Smooth muscle cell (in vitro differentiated cells): ENCODE data around the gene CCDC187. TPM values are rescaled to one million over a fixed set of nuclear protein-coding genes. Genes with fewer than 3 reads are reported as not detected.

ENCODE experiments used
- DNase-seq: peaks from one replicate; lab custom pipeline; 2025; ENCODE audit not compliant: unreplicated experiment; lab: John Stamatoyannopoulos, UW
- H2AFZ ChIP-seq: fragments of 200-600 bp; sonication (generic); 2 replicates; pipeline ENCODE4 v1.6.0; 2016; ENCODE audit warnings: antibody characterized with exemption, low read depth, mild to moderate bottlenecking
- H3F3A ChIP-seq: fragments of 200-600 bp; sonication (generic); 2 replicates; pipeline ENCODE4 v1.6.0; 2017; ENCODE audit warnings: antibody characterized with exemption, low read depth
- H3K27ac ChIP-seq: fragments of 200-600 bp; sonication (generic); 2 replicates; pipeline ENCODE4 v1.5.1; 2016; ENCODE audit warnings: low read depth, mild to moderate bottlenecking
- H3K27me3 ChIP-seq: fragments of 200-600 bp; sonication (generic); 2 replicates; pipeline ENCODE4 v1.6.1; 2016; ENCODE audit warnings: low read depth, mild to moderate bottlenecking
- H3K36me3 ChIP-seq: fragments of 200-600 bp; sonication (generic); 2 replicates; pipeline ENCODE4 v1.5.1; 2016; ENCODE audit warnings: low read depth
- H3K4me1 ChIP-seq: fragments of 200-600 bp; sonication (generic); 2 replicates; pipeline ENCODE4 v1.5.1; 2016; ENCODE audit warnings: low read depth
- H3K4me2 ChIP-seq: fragments of 200-600 bp; sonication (generic); 2 replicates; pipeline ENCODE4 v1.6.0; 2016; ENCODE audit warnings: mild to moderate bottlenecking
- H3K4me3 ChIP-seq: fragments of 200-600 bp; sonication (generic); 2 replicates; pipeline ENCODE4 v1.5.1; 2016; ENCODE audit warnings: mild to moderate bottlenecking
- H3K79me2 ChIP-seq: fragments of 200-600 bp; sonication (generic); 2 replicates; pipeline ENCODE4 v1.6.0; 2016; ENCODE audit warnings: low read depth, mild to moderate bottlenecking
- H3K9ac ChIP-seq: fragments of 200-600 bp; sonication (generic); 2 replicates; pipeline ENCODE4 v1.6.0; 2016; ENCODE audit warnings: low read depth
- H3K9me3 ChIP-seq: fragments of 200-600 bp; sonication (generic); replicated peaks from 2 replicates; pipeline ENCODE4 v1.5.1; 2016; ENCODE audit warnings: low read depth
- H4K20me1 ChIP-seq: fragments of 200-600 bp; sonication (generic); 2 replicates; pipeline ENCODE4 v1.6.0; 2016; ENCODE audit warnings: low read depth
- CTCF ChIP-seq: fragments of 200-600 bp; sonication (generic); IDR thresholded peaks from 2 replicates; pipeline ENCODE4 v1.5.1; 2017; ENCODE audit warnings: borderline replicate concordance, mild to moderate bottlenecking, antibody characterized with exemption; ENCODE audit not compliant: insufficient read depth, poor library complexity, severe bottlenecking
- WGBS: methylation state at CpG from one replicate; pipeline ENCODE4 v1.1.7; 2016; ENCODE audit warnings: low lambda C conversion rate; 5-methylcytosine and 5-hydroxymethylcytosine counted together
- polyA plus RNA-seq: library from polyadenylated mRNA; unstranded; fragments of >200 nt; fragmentation: Nextera tagmentation; extraction: Ambion mirVana; gene quantifications from 2 replicates; pipeline ENCODE4 v1.2.1, GENCODE V29; 2016
- total RNA-seq: library from RNA; depleted of rRNA; stranded (reverse); fragments of >200 nt; gene quantifications from 2 replicates; pipeline ENCODE4 v1.2.3, GENCODE V29; 2014

The CCDC187 gene
- total and polyA plus RNA-seq, 2 experiments from 2014 or later: 0.10 TPM; not detected in 1

DNA sequence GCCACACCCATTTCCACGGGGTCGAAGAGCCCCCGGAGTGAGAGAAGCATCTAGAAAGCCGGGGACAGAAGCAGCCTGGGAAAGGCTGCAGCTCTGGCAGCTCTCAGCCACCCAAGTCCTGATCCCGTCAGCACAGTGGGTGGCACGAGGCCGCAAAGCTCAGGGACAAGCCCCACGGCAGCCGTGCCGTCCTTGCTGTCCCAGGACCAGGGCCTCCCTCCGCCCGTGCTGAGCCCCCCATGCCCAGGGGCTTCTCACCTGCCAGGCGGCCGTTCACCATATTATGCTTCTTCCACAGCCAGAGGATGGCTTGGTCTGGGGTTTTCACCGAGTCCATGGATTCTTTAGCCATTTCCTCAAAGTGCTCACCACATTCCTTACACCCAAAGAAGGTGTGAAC, 92.9 kb downstream of the CCDC187 start:
- Histone ChIP-seq H3K79me2 (no peaks in the 10 kb centered on the region), H3K9ac (no peak overlapping the region), H2AFZ (no peak overlapping the region), H3K4me2 (no peak overlapping the region), H3K4me3 (no peak overlapping the region), H3K9me3 (no peaks in the 10 kb centered on the region), H3K36me3 (no peaks in the 10 kb centered on the region), H3F3A (no peaks in the 10 kb centered on the region), H4K20me1 (peaks cover 14% of the 10 kb centered on the region), H3K4me1 (no peaks in the 10 kb centered on the region), H3K27ac (no peak overlapping the region), H3K27me3 (no peaks in the 10 kb centered on the region)
- DNase-seq: no peak
- no peak for TF ChIP-seq CTCF
- 96% methylated on average over 15 of the region's 15 CpGs for WGBS

- WGBS: 96% methylated on average over 16 of the region's 16 CpGs
- Histone ChIP-seq H4K20me1 (peaks cover 21% of the 10 kb centered on the region), H3F3A (no peaks in the 10 kb centered on the region), H3K27me3 (peaks cover 4% of the 10 kb centered on the region), H2AFZ (no peak overlapping the region), H3K9me3 (no peaks in the 10 kb centered on the region), H3K79me2 (no peaks in the 10 kb centered on the region), H3K4me3 (no peak overlapping the region), H3K27ac (no peak overlapping the region), H3K4me1 (no peaks in the 10 kb centered on the region), H3K4me2 (no peak overlapping the region), H3K36me3 (no peaks in the 10 kb centered on the region), H3K9ac (no peak overlapping the region)
- DNase-seq: no peak
- no peak for TF ChIP-seq CTCF
These were observed 93.6 kb downstream of the CCDC187 start for GRCh38 chr9:136210276-136210675.

DNA sequence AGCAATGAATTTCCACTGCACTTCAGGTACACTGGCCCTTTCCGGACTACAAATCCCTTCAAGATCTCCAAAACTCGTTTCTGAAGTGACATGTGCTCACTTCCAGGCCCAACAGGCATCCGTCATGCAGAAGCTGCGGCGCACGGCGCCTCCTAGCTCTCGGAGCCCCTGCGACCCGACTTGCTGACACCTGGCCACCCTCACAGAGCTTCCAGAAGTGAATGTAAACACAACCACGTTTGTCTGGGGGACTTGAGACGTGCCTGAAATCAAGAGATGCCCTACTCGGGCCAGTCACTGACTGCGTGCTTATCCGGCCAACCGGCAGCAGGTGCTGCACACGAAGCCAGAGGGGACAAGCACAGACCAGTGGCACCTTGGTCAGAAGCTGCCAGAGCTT, 94.1 kb downstream of the CCDC187 start:
- no peaks in the 10 kb centered on the region for H3K79me2 ChIP-seq
- no peak overlapping the region for H3K4me2 ChIP-seq
- no peaks in the 10 kb centered on the region for H3K4me1 ChIP-seq
- WGBS: 89% methylated on average over 17 of the region's 17 CpGs
- H3K9me3 ChIP-seq: no peaks in the 10 kb centered on the region
- H2AFZ ChIP-seq: no peak overlapping the region
- H3K4me3 ChIP-seq: no peak overlapping the region
- peaks cover 9% of the 10 kb centered on the region for H3K27me3 ChIP-seq
- no peak overlapping the region for H3K9ac ChIP-seq
- DNase-seq: no peak
- no peak overlapping the region for H3K27ac ChIP-seq
- no peaks in the 10 kb centered on the region for H3K36me3 ChIP-seq
- TF ChIP-seq CTCF: no peak
- H4K20me1 ChIP-seq: peaks cover 24% of the 10 kb centered on the region
- H3F3A ChIP-seq: no peaks in the 10 kb centered on the region

- Histone ChIP-seq H3F3A (no peaks in the 10 kb centered on the region), H3K27ac (no peak overlapping the region), H3K4me3 (no peak overlapping the region), H3K4me1 (no peaks in the 10 kb centered on the region), H3K9ac (no peak overlapping the region), H3K27me3 (peaks cover 14% of the 10 kb centered on the region), H3K79me2 (no peaks in the 10 kb centered on the region), H4K20me1 (peaks cover 27% of the 10 kb centered on the region), H3K4me2 (no peak overlapping the region), H2AFZ (no peak overlapping the region), H3K36me3 (no peaks in the 10 kb centered on the region), H3K9me3 (no peaks in the 10 kb centered on the region)
- no peak for DNase-seq
- 98% methylated on average over 8 of the region's 17 CpGs for WGBS
- no peak for TF ChIP-seq CTCF
These were observed 94.7 kb downstream of the CCDC187 start for GRCh38 chr9:136209232-136209631.
